ENCODE data around the gene CFLAR. TPM values are rescaled to one million over a fixed set of nuclear protein-coding genes. Genes with fewer than 3 reads are reported as not detected.

The CFLAR gene
- 93.4 and 105 TPM in 2 replicates for total RNA-seq

DNA sequence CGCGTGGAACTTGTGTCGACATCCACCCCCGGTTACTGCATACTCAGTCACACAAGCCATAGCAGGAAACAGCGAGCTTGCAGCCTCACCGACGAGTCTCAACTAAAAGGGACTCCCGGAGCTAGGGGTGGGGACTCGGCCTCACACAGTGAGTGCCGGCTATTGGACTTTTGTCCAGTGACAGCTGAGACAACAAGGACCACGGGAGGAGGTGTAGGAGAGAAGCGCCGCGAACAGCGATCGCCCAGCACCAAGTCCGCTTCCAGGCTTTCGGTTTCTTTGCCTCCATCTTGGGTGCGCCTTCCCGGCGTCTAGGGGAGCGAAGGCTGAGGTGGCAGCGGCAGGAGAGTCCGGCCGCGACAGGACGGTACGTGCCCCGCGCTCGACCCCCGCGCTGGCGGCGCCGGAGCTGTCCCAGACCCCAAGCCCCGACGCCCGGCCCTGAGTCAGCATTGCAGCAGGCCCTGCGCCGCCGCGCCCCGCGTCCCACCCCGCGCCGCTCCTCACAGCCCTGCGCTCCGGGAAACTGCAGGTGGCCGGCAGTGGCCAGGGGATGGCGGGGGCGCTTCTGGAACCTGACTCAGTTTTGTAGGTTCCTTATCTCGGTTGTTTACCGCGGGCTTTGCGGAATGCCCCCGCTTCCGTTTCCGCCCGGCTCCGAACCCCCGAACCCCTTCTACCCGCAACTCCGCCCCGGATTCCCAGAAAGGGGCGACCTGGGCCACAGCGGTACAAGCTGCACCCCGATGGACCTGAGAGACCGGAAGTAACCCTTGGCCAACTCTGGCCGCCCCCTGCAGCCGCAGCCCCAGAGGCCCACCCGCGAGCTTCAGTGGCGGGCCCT, at the start of gene CFLAR:
CFLAR (plus strand) TSS at position 50 of the 844 bp plus-strand sequence. CDS start 13,702 bp downstream, outside the sequence.

DNA sequence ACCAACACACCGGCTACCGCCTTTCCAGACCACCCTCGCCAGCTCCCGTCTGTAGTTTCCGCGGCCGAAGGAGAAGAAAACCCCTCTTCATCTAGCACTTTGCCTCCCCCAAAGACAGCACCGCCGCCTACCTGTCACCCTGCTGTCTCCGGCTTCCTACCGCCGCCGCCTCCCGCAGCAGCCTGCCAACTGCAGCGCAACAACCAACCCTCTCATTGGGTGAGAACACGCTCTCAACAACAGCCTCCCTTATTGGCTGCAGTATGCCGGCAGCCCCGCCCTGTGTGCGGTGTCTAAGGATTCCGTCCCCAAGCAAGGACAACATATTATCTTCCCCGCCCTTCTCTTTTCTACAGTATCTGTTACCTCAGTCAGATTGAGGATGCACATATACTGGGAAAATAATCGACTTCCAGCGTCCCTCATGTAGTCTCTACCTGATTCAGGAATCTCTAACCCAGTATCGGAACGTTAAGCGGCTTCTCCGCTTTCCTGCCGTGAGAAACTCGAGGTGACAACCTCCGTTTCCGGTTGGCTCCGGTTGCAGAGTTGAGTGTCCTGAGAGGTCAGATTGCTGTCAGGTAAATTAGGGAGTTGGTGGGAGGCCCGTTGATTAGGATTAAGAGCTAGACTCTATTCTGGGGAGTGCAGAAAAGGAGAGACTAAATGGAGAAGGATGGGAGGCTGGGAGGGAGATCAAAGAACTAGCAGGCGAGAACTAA, 44.3 kb upstream of the CFLAR start, which contains the start of the genes HYCC2 and NDUFB3:
HYCC2 (minus strand) TSS at position 193 of the 722 bp plus-strand sequence. CDS start 47,662 bp downstream, outside the sequence.
NDUFB3 (plus strand) TSS at position 523 of the 722 bp plus-strand sequence. CDS start 6,882 bp downstream, outside the sequence.

DNA sequence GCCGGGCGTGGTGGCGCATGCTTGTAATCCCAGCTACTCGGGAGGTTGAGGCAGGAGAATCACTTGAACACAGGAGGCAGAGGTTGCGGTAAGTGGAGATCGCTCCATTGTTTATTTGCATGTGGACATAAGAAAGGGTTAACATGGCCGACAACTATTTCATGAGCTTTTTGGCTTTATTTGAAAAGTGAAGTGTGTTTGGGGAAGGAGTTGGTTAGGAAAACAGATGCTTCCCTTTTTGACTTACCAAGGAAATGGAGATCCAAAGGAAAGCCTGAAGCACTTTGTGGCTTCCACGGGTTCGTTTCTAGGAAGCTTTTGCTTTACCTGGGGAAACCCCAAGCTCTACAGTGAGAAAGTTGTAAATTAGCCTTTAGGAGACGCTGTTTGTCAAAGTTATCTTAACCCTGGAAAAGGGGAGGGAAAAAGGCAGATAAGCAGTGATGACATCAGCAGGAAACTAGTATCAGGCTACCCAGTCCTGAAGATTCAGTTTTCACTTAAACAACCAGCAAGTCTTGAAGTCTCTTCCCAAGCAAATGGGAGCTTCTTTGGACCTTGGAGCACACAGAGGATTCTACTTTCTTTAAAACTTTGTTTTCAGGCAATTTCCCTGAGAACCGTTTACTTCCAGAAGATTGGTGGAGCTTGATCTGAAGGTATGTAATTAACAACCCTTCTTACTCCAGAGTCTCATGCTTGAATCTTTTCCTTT, 66.8 kb downstream of the CFLAR start, which contains the start of gene CASP10:
CASP10 (plus strand) TSS at position 492 of the 715 bp plus-strand sequence. CDS start 2,637 bp downstream, outside the sequence.

Other genes with a start within 250 kb of the CFLAR start
- gene PPIL3, start 227.1 kb upstream of the CFLAR start, total RNA-seq: 16.4 and 32.7 TPM in 2 replicates
- gene NIF3L1, start 226.8 kb upstream of the CFLAR start, total RNA-seq: 12.0 and 12.3 TPM in 2 replicates
- gene ORC2, start 152.5 kb upstream of the CFLAR start, total RNA-seq: 13.0 and 20.6 TPM in 2 replicates
- gene HYCC2, start 44.5 kb upstream of the CFLAR start, total RNA-seq: 9.9 and 10.0 TPM in 2 replicates
- gene NDUFB3, start 44.2 kb upstream of the CFLAR start, total RNA-seq: 77.5 and 80.5 TPM in 2 replicates
- gene CASP10, start 67.0 kb downstream of the CFLAR start, total RNA-seq: 36.3 and 44.4 TPM in 2 replicates
- gene CASP8, start 144.4 kb downstream of the CFLAR start, total RNA-seq: 8.8 and 15.6 TPM in 2 replicates
- 0.86 and 0.87 TPM in 2 replicates for gene FLACC1, start 241.2 kb downstream of the CFLAR start, total RNA-seq

Data from dermis lymphatic vessel endothelial cell (primary cell).